ENCODE data around the gene MEGF11.

MEGF11 gene

DNA sequence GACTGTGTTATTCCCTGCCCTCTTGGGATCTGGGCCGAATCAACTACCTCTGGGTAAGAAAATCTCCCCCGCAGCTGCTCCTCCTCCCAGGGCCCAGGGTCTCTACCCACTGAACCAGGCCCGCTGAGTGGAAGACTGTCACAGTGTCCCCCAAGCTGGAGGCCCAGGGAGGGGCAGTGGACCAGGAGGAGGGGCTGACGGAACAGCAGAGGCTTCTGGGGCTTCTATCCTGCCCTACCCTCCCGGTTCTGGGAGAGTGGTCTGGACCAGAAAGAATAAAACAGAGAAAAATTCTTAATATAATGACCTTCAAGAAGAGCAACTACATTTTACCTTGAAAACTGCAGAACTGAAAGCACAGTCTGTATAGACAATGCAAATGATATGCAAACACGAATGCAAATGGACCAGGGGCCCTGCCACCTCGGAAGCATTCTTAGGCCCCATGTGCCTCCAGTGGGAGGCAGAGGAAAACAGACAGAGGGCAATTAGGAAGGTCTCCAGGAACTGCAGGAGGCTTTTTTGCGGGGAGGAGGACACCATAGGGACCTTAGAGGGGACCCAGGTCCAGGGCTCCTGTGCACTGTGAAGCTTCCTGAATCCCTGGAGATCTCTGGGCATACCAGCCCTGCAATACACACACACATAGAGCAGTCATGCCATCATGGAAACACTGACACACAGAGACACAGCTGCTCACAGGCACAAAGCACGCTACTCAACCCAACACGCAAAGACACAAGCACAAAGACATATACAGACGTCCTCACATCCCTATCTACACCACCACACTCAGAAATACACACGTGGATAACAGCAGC lies 12.3 kb downstream of the MEGF11 start:
- H4K5ac ChIP-seq (ENCODE audit: low read length) = no peak overlapping the region
- H3K36me3 ChIP-seq (ENCODE audit: control insufficient read depth, insufficient read depth, low read length) = no peaks in the 10 kb centered on the region
- H3K79me2 ChIP-seq (ENCODE audit: control insufficient read depth, insufficient read depth, low read length) = no peaks in the 10 kb centered on the region
- H2BK15ac ChIP-seq (replicated peaks; ENCODE audit: low read depth) = no peak overlapping the region
- H2BK120ac ChIP-seq (ENCODE audit: low read depth, low read length) = no peak overlapping the region
- H2AK5ac ChIP-seq (ENCODE audit: low read length) = peak overlapping the region; percentile 78
- no peak overlapping the region for H3K9ac ChIP-seq (ENCODE audit: low read length)
- no peak for DNase-seq
- no peak overlapping the region for H3K23ac ChIP-seq (ENCODE audit: low read length)
- H4K8ac ChIP-seq (ENCODE audit: low read depth, low read length) = no peak overlapping the region
- H3K4me3 ChIP-seq (ENCODE audit: low read length) = no peak overlapping the region
- H3K4me1 ChIP-seq (ENCODE audit: control insufficient read depth, low read depth, low read length) = peaks cover 12% of the 10 kb centered on the region
- H3K79me1 ChIP-seq (ENCODE audit: low read length) = no peaks in the 10 kb centered on the region
- H2BK5ac ChIP-seq (ENCODE audit: low read length) = peak overlapping the region; percentile 13
- H3K27ac ChIP-seq (ENCODE audit: low read depth, low read length) = no peak overlapping the region
- WGBS (ENCODE audit: extremely low coverage, insufficient coverage, low lambda C conversion rate) = no CpG with 5 or more reads among the region's 12 CpGs
- no peak overlapping the region for H3K4me2 ChIP-seq (ENCODE audit: low read length)
- no peak overlapping the region for H3K18ac ChIP-seq (ENCODE audit: low read length)
- H3K56ac ChIP-seq (ENCODE audit: low read length) = peak overlapping the region; percentile 22
- H3K27me3 ChIP-seq (ENCODE audit: insufficient read depth, low read length, poor library complexity) = no peaks in the 10 kb centered on the region
- H3K4ac ChIP-seq (ENCODE audit: low read depth, low read length) = no peak overlapping the region

DNA sequence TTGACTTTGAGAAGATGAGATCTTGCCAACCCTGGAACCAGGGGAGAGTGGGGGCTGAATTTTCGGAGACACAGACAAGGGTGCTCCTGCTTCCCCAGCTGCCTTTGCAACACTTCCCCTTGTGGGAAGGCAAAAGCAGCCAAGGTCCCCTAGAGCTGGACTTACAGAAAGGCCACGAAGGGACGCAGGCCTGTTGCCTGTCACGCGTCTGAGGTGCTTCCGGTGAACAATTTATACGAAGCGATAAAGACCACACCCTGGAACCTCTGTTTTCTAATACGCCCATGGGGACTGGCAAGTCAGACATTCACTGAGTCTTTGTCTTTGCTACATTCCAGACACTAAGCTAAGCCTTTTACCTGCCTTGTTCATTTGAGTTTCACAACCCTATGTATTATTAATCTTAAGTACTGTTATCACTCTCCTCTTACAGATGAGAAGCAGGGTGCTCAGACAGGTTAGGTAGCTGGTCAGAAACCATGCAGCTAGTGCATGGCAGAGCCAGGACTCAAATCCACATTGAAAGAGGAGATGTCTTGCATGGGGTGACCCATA lies 13.2 kb downstream of the MEGF11 start:
- DNase-seq = no peak
- Histone ChIP-seq H3K36me3 (ENCODE audit: control insufficient read depth, insufficient read depth, low read length) (no peaks in the 10 kb centered on the region), H4K8ac (ENCODE audit: low read depth, low read length) (no peak overlapping the region), H3K79me2 (ENCODE audit: control insufficient read depth, insufficient read depth, low read length) (no peaks in the 10 kb centered on the region), H3K4ac (ENCODE audit: low read depth, low read length) (no peak overlapping the region), H3K4me3 (ENCODE audit: low read length) (no peak overlapping the region), H4K5ac (ENCODE audit: low read length) (no peak overlapping the region), H3K27me3 (ENCODE audit: insufficient read depth, low read length, poor library complexity) (no peaks in the 10 kb centered on the region), H3K79me1 (ENCODE audit: low read length) (no peaks in the 10 kb centered on the region), H2AK5ac (ENCODE audit: low read length) (no peak overlapping the region), H3K18ac (ENCODE audit: low read length) (no peak overlapping the region), H3K27ac (ENCODE audit: low read depth, low read length) (no peak overlapping the region), H3K4me2 (ENCODE audit: low read length) (no peak overlapping the region), H2BK5ac (ENCODE audit: low read length) (no peak overlapping the region), H2BK120ac (ENCODE audit: low read depth, low read length) (no peak overlapping the region), H3K23ac (ENCODE audit: low read length) (no peak overlapping the region), H2BK15ac (replicated peaks; ENCODE audit: low read depth) (no peak overlapping the region), H3K4me1 (ENCODE audit: control insufficient read depth, low read depth, low read length) (peaks cover 12% of the 10 kb centered on the region), H3K56ac (ENCODE audit: low read length) (no peak overlapping the region), H3K9ac (ENCODE audit: low read length) (no peak overlapping the region)
- no CpG with 5 or more reads among the region's 9 CpGs for WGBS (ENCODE audit: extremely low coverage, insufficient coverage, low lambda C conversion rate)

DNA sequence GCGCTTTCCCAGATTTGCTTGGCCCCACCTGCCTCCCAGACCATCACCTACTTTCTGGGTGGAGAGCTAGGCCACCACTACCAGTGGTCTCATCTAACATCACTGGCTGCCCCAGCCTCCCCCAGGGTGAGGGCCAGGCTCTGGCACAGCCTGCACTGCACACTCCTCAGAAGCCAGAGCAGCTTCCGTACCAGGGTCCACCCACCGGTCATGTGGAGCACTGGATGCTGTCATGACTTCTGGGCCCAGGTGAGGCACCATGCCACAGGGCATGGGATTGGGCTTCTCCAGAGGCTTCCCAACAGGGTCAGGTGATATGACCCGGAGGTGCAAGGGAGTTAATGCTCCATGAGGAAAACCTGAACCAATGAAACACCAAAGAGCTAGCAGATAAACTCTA lies 14.0 kb downstream of the MEGF11 start:
- Histone ChIP-seq H3K79me1 (ENCODE audit: low read length) (no peaks in the 10 kb centered on the region), H2BK15ac (replicated peaks; ENCODE audit: low read depth) (no peak overlapping the region), H3K27ac (ENCODE audit: low read depth, low read length) (no peak overlapping the region), H2BK5ac (ENCODE audit: low read length) (no peak overlapping the region), H3K36me3 (ENCODE audit: control insufficient read depth, insufficient read depth, low read length) (no peaks in the 10 kb centered on the region), H3K4me1 (ENCODE audit: control insufficient read depth, low read depth, low read length) (peaks cover 12% of the 10 kb centered on the region), H3K23ac (ENCODE audit: low read length) (no peak overlapping the region), H2AK5ac (ENCODE audit: low read length) (no peak overlapping the region), H3K56ac (ENCODE audit: low read length) (no peak overlapping the region), H3K4ac (ENCODE audit: low read depth, low read length) (no peak overlapping the region), H3K79me2 (ENCODE audit: control insufficient read depth, insufficient read depth, low read length) (no peaks in the 10 kb centered on the region), H2BK120ac (ENCODE audit: low read depth, low read length) (no peak overlapping the region), H4K8ac (ENCODE audit: low read depth, low read length) (no peak overlapping the region), H3K27me3 (ENCODE audit: insufficient read depth, low read length, poor library complexity) (no peaks in the 10 kb centered on the region), H4K5ac (ENCODE audit: low read length) (no peak overlapping the region), H3K4me3 (ENCODE audit: low read length) (no peak overlapping the region), H3K9ac (ENCODE audit: low read length) (no peak overlapping the region), H3K4me2 (ENCODE audit: low read length) (no peak overlapping the region), H3K18ac (ENCODE audit: low read length) (no peak overlapping the region)
- no peak for DNase-seq
- no CpG with 5 or more reads among the region's 4 CpGs for WGBS (ENCODE audit: extremely low coverage, insufficient coverage, low lambda C conversion rate)

DNA sequence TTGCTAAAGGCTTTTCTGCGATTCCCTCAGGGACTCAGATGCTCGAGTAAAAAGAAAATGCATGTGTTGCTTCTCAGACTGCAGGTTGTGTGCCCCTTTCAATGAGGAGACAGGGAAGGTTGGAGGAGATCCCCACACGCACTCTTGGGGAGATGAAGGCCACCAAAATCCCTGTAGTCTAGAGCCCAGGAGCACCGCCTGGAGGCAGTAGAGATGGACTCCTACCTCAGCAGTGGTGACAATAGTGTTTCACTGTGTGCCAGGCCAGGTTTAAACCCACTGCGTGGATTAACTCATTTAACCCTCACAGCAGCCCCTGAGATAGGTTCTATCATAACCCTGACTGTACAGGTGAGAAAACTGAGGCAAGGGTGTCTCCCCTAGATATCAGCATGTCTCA lies 15.2 kb downstream of the MEGF11 start:
- H3K23ac ChIP-seq (ENCODE audit: low read length) = no peak overlapping the region
- H3K4me1 ChIP-seq (ENCODE audit: control insufficient read depth, low read depth, low read length) = peaks cover 12% of the 10 kb centered on the region
- no peak for DNase-seq
- no peak overlapping the region for H4K5ac ChIP-seq (ENCODE audit: low read length)
- H3K36me3 ChIP-seq (ENCODE audit: control insufficient read depth, insufficient read depth, low read length) = no peaks in the 10 kb centered on the region
- peak overlapping the region; percentile 79 for H2AK5ac ChIP-seq (ENCODE audit: low read length)
- H3K79me2 ChIP-seq (ENCODE audit: control insufficient read depth, insufficient read depth, low read length) = no peaks in the 10 kb centered on the region
- H2BK15ac ChIP-seq (replicated peaks; ENCODE audit: low read depth) = no peak overlapping the region
- H4K8ac ChIP-seq (ENCODE audit: low read depth, low read length) = no peak overlapping the region
- no CpG with 5 or more reads among the region's 5 CpGs for WGBS (ENCODE audit: extremely low coverage, insufficient coverage, low lambda C conversion rate)
- peak overlapping the region; percentile 55 for H2BK120ac ChIP-seq (ENCODE audit: low read depth, low read length)
- no peaks in the 10 kb centered on the region for H3K27me3 ChIP-seq (ENCODE audit: insufficient read depth, low read length, poor library complexity)
- no peak overlapping the region for H3K27ac ChIP-seq (ENCODE audit: low read depth, low read length)
- no peak overlapping the region for H3K4me3 ChIP-seq (ENCODE audit: low read length)
- no peak overlapping the region for H3K9ac ChIP-seq (ENCODE audit: low read length)
- H3K79me1 ChIP-seq (ENCODE audit: low read length) = no peaks in the 10 kb centered on the region
- H3K56ac ChIP-seq (ENCODE audit: low read length) = no peak overlapping the region
- peak overlapping the region; percentile 51 for H3K18ac ChIP-seq (ENCODE audit: low read length)
- no peak overlapping the region for H3K4me2 ChIP-seq (ENCODE audit: low read length)
- peak overlapping the region; percentile 27 for H2BK5ac ChIP-seq (ENCODE audit: low read length)
- H3K4ac ChIP-seq (ENCODE audit: low read depth, low read length) = no peak overlapping the region

DNA sequence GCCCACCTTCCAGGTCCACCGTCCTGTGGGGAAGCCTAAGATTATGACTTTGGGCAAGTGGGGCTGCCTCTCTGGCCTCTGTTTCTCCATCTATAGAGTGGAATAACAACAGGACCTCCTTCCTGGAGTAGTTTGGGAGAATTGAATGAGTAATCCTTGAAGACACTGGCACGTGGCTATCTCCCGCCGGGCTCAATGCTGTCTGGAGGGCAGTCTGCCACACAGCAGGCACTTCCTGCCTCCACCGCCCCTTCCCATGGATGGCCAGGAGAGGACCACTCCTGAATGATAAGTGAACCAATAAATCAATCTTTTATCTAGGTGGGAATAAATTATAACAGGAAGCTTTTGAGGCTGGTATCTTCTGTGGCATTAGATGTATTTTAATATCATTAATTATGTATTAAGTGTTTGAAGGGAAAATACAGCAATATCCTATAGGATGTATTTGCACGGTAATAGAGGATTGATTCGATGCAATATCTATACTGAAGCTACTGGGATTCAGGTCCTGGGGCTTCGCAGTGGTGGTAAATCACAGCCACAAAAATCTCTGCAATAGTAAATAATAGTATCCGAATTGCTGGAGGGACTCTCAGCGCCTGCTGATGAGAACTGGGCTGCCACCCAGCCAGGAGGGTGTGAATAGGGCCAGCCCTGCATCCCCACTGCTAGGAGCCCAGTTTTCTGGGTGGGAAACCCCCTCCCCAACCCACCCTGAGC lies 15.9 kb downstream of the MEGF11 start:
- no peak overlapping the region for H3K9ac ChIP-seq (ENCODE audit: low read length)
- H2AK5ac ChIP-seq (ENCODE audit: low read length) = no peak overlapping the region
- peak overlapping the region; percentile 55 for H2BK120ac ChIP-seq (ENCODE audit: low read depth, low read length)
- no peak overlapping the region for H3K4me3 ChIP-seq (ENCODE audit: low read length)
- no peak overlapping the region for H3K27ac ChIP-seq (ENCODE audit: low read depth, low read length)
- no peaks in the 10 kb centered on the region for H3K27me3 ChIP-seq (ENCODE audit: insufficient read depth, low read length, poor library complexity)
- H3K79me2 ChIP-seq (ENCODE audit: control insufficient read depth, insufficient read depth, low read length) = no peaks in the 10 kb centered on the region
- no CpG with 5 or more reads among the region's 10 CpGs for WGBS (ENCODE audit: extremely low coverage, insufficient coverage, low lambda C conversion rate)
- H2BK5ac ChIP-seq (ENCODE audit: low read length) = peak overlapping the region; percentile 27
- no peaks in the 10 kb centered on the region for H3K79me1 ChIP-seq (ENCODE audit: low read length)
- no peaks in the 10 kb centered on the region for H3K36me3 ChIP-seq (ENCODE audit: control insufficient read depth, insufficient read depth, low read length)
- H3K4me1 ChIP-seq (ENCODE audit: control insufficient read depth, low read depth, low read length) = peaks cover 12% of the 10 kb centered on the region
- no peak overlapping the region for H4K5ac ChIP-seq (ENCODE audit: low read length)
- no peak overlapping the region for H3K56ac ChIP-seq (ENCODE audit: low read length)
- H2BK15ac ChIP-seq (replicated peaks; ENCODE audit: low read depth) = no peak overlapping the region
- H4K8ac ChIP-seq (ENCODE audit: low read depth, low read length) = no peak overlapping the region
- H3K4me2 ChIP-seq (ENCODE audit: low read length) = no peak overlapping the region
- H3K18ac ChIP-seq (ENCODE audit: low read length) = peak overlapping the region; percentile 51
- H3K23ac ChIP-seq (ENCODE audit: low read length) = no peak overlapping the region
- peak; percentile 75 for DNase-seq
- H3K4ac ChIP-seq (ENCODE audit: low read depth, low read length) = peak overlapping the region; percentile 46
